ENCODE measurements around the gene GJB6. TPM values are rescaled to one million over a fixed set of nuclear protein-coding genes. Genes with fewer than 3 reads are reported as not detected.
A peak's percentile ranks its signal among the peaks of the same experiment; 100 is the strongest.

Gene GJB6
- total RNA-seq, 4 donors from 2014 or later, result not detected

- Histone ChIP-seq H3K27me3 (peaks cover 0 to 16% of the 10 kb centered on the region in 2 donors), H3K4me1 (peaks cover 0 to 19% (median 15%) of the 10 kb centered on the region in 4 donors), H3K27ac (no peak overlapping the region), H3K36me3 (no peaks in the 10 kb centered on the region), H3K9me3 (no peaks in the 10 kb centered on the region), H3K4me3 (peak overlapping the region in 1 of 4 donors; percentile 77)
- TF ChIP-seq CTCF (IDR thresholded peaks at IDR 0.05), result no peak
- no peak for TF ChIP-seq POLR2A (IDR thresholded peaks at IDR 0.05)
- no peak for DNase-seq
Observed at GRCh38 chr13:20190481-20191310, 41.4 kb downstream of the GJB6 start.

GRCh38 chr13:20190076-20190475 lies 42.0 kb downstream of the GJB6 start:
- DNase-seq, result no peak
- Histone ChIP-seq H3K4me1 (peaks cover 0 to 19% (median 15%) of the 10 kb centered on the region in 4 donors), H3K27me3 (peaks cover 0 to 16% of the 10 kb centered on the region in 2 donors)

GRCh38 chr13:20188667-20189553 lies 43.2 kb downstream of the GJB6 start:
- Histone ChIP-seq H3K4me1 (peaks cover 0 to 18% (median 14%) of the 10 kb centered on the region in 4 donors), H3K36me3 (no peaks in the 10 kb centered on the region), H3K9me3 (no peaks in the 10 kb centered on the region), H3K27ac (no peak overlapping the region), H3K4me3 (no peak overlapping the region), H3K27me3 (peaks cover 0 to 14% of the 10 kb centered on the region in 2 donors)
- no peak for DNase-seq
- no peak for TF ChIP-seq POLR2A (IDR thresholded peaks at IDR 0.05)
- TF ChIP-seq CTCF (IDR thresholded peaks at IDR 0.05), result no peak

More at GRCh38 chr13:20190076-20190475, 42.0 kb downstream of the GJB6 start:
- Histone ChIP-seq H3K4me3 (no peak overlapping the region), H3K27ac (no peak overlapping the region), H3K9me3 (no peaks in the 10 kb centered on the region), H3K36me3 (no peaks in the 10 kb centered on the region)
- TF ChIP-seq POLR2A (IDR thresholded peaks at IDR 0.05) (no peak), CTCF (IDR thresholded peaks at IDR 0.05) (no peak)

- TF ChIP-seq POLR2A (IDR thresholded peaks at IDR 0.05) (no peak), CTCF (IDR thresholded peaks at IDR 0.05) (no peak)
- Histone ChIP-seq H3K36me3 (no peaks in the 10 kb centered on the region), H3K9me3 (no peaks in the 10 kb centered on the region)
Observed at GRCh38 chr13:20186771-20187170, 45.3 kb downstream of the GJB6 start.

GRCh38 chr13:20185366-20186056 lies 46.6 kb downstream of the GJB6 start:
- Histone ChIP-seq H3K4me1 (no peaks in the 10 kb centered on the region), H3K4me3 (no peak overlapping the region), H3K9me3 (no peaks in the 10 kb centered on the region), H3K27ac (no peak overlapping the region), H3K36me3 (no peaks in the 10 kb centered on the region), H3K27me3 (no peaks in the 10 kb centered on the region)
- TF ChIP-seq POLR2A (IDR thresholded peaks at IDR 0.05), result no peak
- TF ChIP-seq CTCF (IDR thresholded peaks at IDR 0.05), result no peak
- no peak for DNase-seq

More at GRCh38 chr13:20186771-20187170, 45.3 kb downstream of the GJB6 start:
- no peaks in the 10 kb centered on the region for H3K4me1 ChIP-seq
- no peak overlapping the region for H3K27ac ChIP-seq
- H3K4me3 ChIP-seq, result no peak overlapping the region
- no peaks in the 10 kb centered on the region for H3K27me3 ChIP-seq
- DNase-seq, result no peak
